Panc1 (cell line): ENCODE results near the gene FRMD8. TPM values are rescaled to one million over a fixed set of nuclear protein-coding genes. Genes with fewer than 3 reads are reported as not detected.
"Not testable (repeated sequence)": the region's sequence is repeated elsewhere in the genome, so short reads cannot be mapped to it uniquely, and the experiment has no call there.

Experiments used
- ATAC-seq: fragments of 200-7000 bp; cut with Tn5 transposase; 2 replicates; pipeline ENCODE4 v1.9.1; 2020; ENCODE audit warnings: mild to moderate bottlenecking, moderate library complexity
- BruUV-seq: library from RNA; stranded (reverse); fragments of 400-500 nt; replicated peaks from 2 replicates; lab custom pipeline; 2021; lab: Mats Ljungman, UMichigan
- CTCF ChIA-PET: fragments of 300-600 bp; sonication (Branson Sonifier 250); formaldehyde crosslinking; loops from one replicate; lab custom pipeline; 2022; ENCODE audit warnings: antibody characterized with exemption; lab: Charles Lee
- POLR2A ChIA-PET: fragments of 300-600 bp; sonication (Branson Sonifier 250); formaldehyde crosslinking; loops from one replicate; lab custom pipeline; 2022; ENCODE audit warnings: antibody characterized with exemption; lab: Charles Lee
- DNase-seq: peaks from one replicate; pipeline ENCODE4 v3.0.0-alpha.2; 2010; ENCODE audit warnings: low read depth, low spot score
- H3K27ac ChIP-seq: 2 replicates; pipeline ENCODE4 v1.5.1; 2011; ENCODE audit warnings: mild to moderate bottlenecking, low read length, inconsistent platforms
- H3K27me3 ChIP-seq: fragments of 200-500 bp; sonication (Bioruptor generic); 2 replicates; pipeline ENCODE4 v1.6.0; 2014; ENCODE audit warnings: low read length, inconsistent platforms; ENCODE audit not compliant: control insufficient read depth, insufficient read depth
- H3K36me3 ChIP-seq: fragments of 200-500 bp; sonication (Bioruptor generic); 2 replicates; pipeline ENCODE4 v1.5.1; 2014; ENCODE audit warnings: inconsistent platforms, mild to moderate bottlenecking, low read length, moderate library complexity; ENCODE audit not compliant: control insufficient read depth, insufficient read depth
- H3K4me1 ChIP-seq: 2 replicates; pipeline ENCODE4 v1.5.1; 2011; ENCODE audit warnings: inconsistent platforms, mild to moderate bottlenecking, low read length, moderate library complexity; ENCODE audit not compliant: control insufficient read depth, insufficient read depth
- H3K4me3 ChIP-seq, 2 experiments: 2 replicates each; pipeline ENCODE4 v1.5.1; 2011 to 2012; ENCODE audit warnings: low read depth in 2 of 2, low read length in 2 of 2, mild to moderate bottlenecking in 2 of 2, inconsistent platforms in 1 of 2, moderate library complexity in 1 of 2
- H3K9me3 ChIP-seq: fragments of 200-500 bp; sonication (Bioruptor generic); 2 replicates; pipeline ENCODE4 v1.5.1; 2014; ENCODE audit warnings: low read depth, mild to moderate bottlenecking, inconsistent platforms, low read length, moderate library complexity; ENCODE audit not compliant: control insufficient read depth, insufficient read depth
- CTCF ChIP-seq: fragments of 450-650 bp; IDR thresholded peaks from 2 replicates; pipeline ENCODE4 v1.5.1; 2017; ENCODE audit warnings: mild to moderate bottlenecking
- POLR2AphosphoS5 ChIP-seq: IDR thresholded peaks from 2 replicates; pipeline ENCODE4 v1.6.1; 2012; ENCODE audit warnings: mild to moderate bottlenecking, low read depth, low read length, moderate library complexity
- REST ChIP-seq, 2 experiments: IDR thresholded peaks; 2 replicates each; pipeline ENCODE4 v1.6.1; 2011 to 2012; ENCODE audit warnings: low read depth in 2 of 2, control low read depth in 1 of 2, low read length in 1 of 2, mild to moderate bottlenecking in 1 of 2, moderate library complexity in 1 of 2; ENCODE audit not compliant: insufficient read depth in 1 of 2
- SIN3A ChIP-seq: IDR thresholded peaks from 2 replicates; pipeline ENCODE4 v1.6.1; 2012; ENCODE audit warnings: low read depth, mild to moderate bottlenecking, low read length, moderate library complexity, borderline replicate concordance; ENCODE audit not compliant: insufficient read depth
- TCF7L2 ChIP-seq: IDR thresholded peaks from 2 replicates; pipeline ENCODE4 v1.6.1; 2011; ENCODE audit warnings: mild to moderate bottlenecking, low read depth, low read length, inconsistent platforms
- in situ Hi-C: cut with HindIII; loops from 2 replicates; pipeline ENCODE4 v1.10.0; 2016; ENCODE audit warnings: low sequenced_read_pairs, low pct_unique_long_range_greater_than_20kb
- intact Hi-C: fragments of 100-400 bp; cut with micrococcal nuclease; formaldehyde crosslinking; loops from one replicate; pipeline ENCODE4 v1.10.0; 2022; ENCODE audit not compliant: unreplicated experiment
- total RNA-seq: library from RNA; stranded (reverse); gene quantifications from one replicate; pipeline ENCODE4 v1.2.1, GENCODE V29; 2021; ENCODE audit not compliant: unreplicated experiment

The FRMD8 gene
- total RNA-seq, 1 experiment from 2014 or later, result 85.8 TPM

- Histone ChIP-seq H3K36me3 (peaks cover 7% of the 10 kb centered on the region; the same call in 1 of the 2 replicates), H3K4me3 (no peak overlapping the region), H3K9me3 (no peaks in the 10 kb centered on the region), H3K27me3 (no peaks in the 10 kb centered on the region), H3K27ac (no peak overlapping the region), H3K4me1 (peaks cover 19% of the 10 kb centered on the region)
- intact Hi-C loops, result no loop called here
- DNase-seq (no peak), ATAC-seq (no peak)
- BruUV-seq, result no TSS peak
- no peak for TF ChIP-seq CTCF
- no peak for TF ChIP-seq REST (IDR thresholded peaks at IDR 0.05; ENCODE audit: insufficient read depth in 1 of 2, low read depth in 2 of 2, low read length in 1 of 2)
- no peak for TF ChIP-seq TCF7L2
- TF ChIP-seq SIN3A, result no peak
- no peak for TF ChIP-seq POLR2AphosphoS5
- ChIA-PET CTCF (interaction anchor here (0.5 kb wide), 1 partner anchor 26 kb away, joined by 3 read pairs; no protein-coding TSS in a partner anchor), POLR2A (no interaction called here)
- in situ Hi-C loops, result no loop called here
Observed at GRCh38 chr11:65411681-65412070, 25.2 kb downstream of the FRMD8 start.

- Histone ChIP-seq H3K27ac (no peak overlapping the region; the same call in 1 of the 2 replicates), H3K9me3 (no peaks in the 10 kb centered on the region), H3K4me3 (no peak overlapping the region), H3K4me1 (peaks cover 27% of the 10 kb centered on the region), H3K36me3 (peaks cover 7% of the 10 kb centered on the region; the same call in 1 of the 2 replicates), H3K27me3 (no peaks in the 10 kb centered on the region)
- TF ChIP-seq CTCF, result no peak
- TF ChIP-seq POLR2AphosphoS5, result no peak
- no peak for TF ChIP-seq TCF7L2
- TF ChIP-seq SIN3A, result no peak
- TF ChIP-seq REST (IDR thresholded peaks at IDR 0.05; ENCODE audit: insufficient read depth in 1 of 2, low read depth in 2 of 2, low read length in 1 of 2), result no peak
- intact Hi-C loops, result no loop called here
- CTCF ChIA-PET, result interaction anchor here (0.5 kb wide), 1 partner anchor 97 kb away, joined by 10 read pairs; no protein-coding TSS in a partner anchor
- POLR2A ChIA-PET, result interaction anchor here (0.7 kb wide), 1 partner anchor 25 kb away, joined by 9 read pairs; no protein-coding TSS in a partner anchor
- DNase-seq (no peak), ATAC-seq (no peak)
- in situ Hi-C loops, result no loop called here
- BruUV-seq, result no TSS peak
Observed at GRCh38 chr11:65412271-65413076, 26.0 kb downstream of the FRMD8 start.

- POLR2A ChIA-PET, BruUV-seq, H3K36me3 ChIP-seq, H3K27me3 ChIP-seq, ATAC-seq, H3K27ac ChIP-seq, H3K4me3 ChIP-seq, in situ Hi-C loops, H3K9me3 ChIP-seq, DNase-seq, intact Hi-C loops: not testable (repeated sequence)
- CTCF ChIA-PET, result interaction anchor here (0.5 kb wide), 1 partner anchor 96 kb away, joined by 10 read pairs; no protein-coding TSS in a partner anchor
- peaks cover 34% of the 10 kb centered on the region for H3K4me1 ChIP-seq
Observed at GRCh38 chr11:65413077-65413664, 26.7 kb downstream of the FRMD8 start.
